ENCODE measurements around the gene KLB. TPM values are rescaled to one million over a fixed set of nuclear protein-coding genes. Genes with fewer than 3 reads are reported as not detected.

Gene KLB
- total RNA-seq, 4 donors from 2014 or later: 0.05 to 0.13 TPM; not detected in 2

DNA sequence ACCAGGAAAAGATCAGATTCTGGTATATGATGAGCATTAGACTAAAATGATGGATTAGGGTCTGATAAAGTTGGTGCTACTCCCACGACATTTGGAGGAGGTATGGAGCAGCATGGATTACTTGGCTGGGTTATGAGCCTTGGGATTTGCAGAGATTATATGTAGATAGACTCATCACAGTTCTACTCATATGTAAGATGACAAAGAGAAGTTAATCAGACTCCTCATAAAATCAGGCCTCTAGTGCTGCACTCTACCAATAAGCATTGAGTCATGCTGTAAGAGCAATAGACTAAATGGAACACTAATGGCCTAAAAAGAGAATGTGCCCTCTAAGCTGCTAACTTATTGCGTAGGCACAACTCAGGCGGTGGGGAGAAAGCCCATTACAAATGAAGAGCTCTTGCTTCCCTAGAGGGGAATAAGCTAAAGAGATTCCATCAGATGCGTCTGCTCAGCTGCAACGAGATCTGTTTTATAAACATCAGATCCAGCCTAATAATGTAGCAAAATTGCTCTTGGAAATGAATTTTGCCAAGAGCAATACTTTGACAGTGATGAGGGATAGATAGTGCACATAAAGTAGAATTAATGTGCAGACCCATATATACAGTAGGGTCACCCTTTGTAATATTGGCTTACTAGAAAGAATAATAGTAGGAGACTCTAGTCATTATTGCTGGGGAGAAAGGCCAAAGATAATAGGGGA is 69.6 kb downstream of the KLB start:
- Histone ChIP-seq H3K4me3 (no peak overlapping the region), H3K36me3 (peaks cover 0 to 56% of the 10 kb centered on the region in 2 donors), H3K9me3 (no peaks in the 10 kb centered on the region), H3K4me1 (no peaks in the 10 kb centered on the region), H3K27ac (no peak overlapping the region), H3K27me3 (no peaks in the 10 kb centered on the region)
- 73 to 76% methylated on average over 3 to 5 of the region's 5 CpGs for WGBS, 2 donors (ENCODE audit: low coverage in 1 of 2)
- ATAC-seq: no peak
- TF ChIP-seq POLR2A (IDR thresholded peaks at IDR 0.05) (no peak), POLR2AphosphoS5 (IDR thresholded peaks at IDR 0.05) (no peak), EP300 (IDR thresholded peaks at IDR 0.05) (no peak)
- TF ChIP-seq, protein P1, sequence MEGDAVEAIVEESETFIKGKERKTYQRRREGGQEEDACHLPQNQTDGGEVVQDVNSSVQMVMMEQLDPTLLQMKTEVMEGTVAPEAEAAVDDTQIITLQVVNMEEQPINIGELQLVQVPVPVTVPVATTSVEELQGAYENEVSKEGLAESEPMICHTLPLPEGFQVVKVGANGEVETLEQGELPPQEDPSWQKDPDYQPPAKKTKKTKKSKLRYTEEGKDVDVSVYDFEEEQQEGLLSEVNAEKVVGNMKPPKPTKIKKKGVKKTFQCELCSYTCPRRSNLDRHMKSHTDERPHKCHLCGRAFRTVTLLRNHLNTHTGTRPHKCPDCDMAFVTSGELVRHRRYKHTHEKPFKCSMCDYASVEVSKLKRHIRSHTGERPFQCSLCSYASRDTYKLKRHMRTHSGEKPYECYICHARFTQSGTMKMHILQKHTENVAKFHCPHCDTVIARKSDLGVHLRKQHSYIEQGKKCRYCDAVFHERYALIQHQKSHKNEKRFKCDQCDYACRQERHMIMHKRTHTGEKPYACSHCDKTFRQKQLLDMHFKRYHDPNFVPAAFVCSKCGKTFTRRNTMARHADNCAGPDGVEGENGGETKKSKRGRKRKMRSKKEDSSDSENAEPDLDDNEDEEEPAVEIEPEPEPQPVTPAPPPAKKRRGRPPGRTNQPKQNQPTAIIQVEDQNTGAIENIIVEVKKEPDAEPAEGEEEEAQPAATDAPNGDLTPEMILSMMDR (IDR thresholded peaks at IDR 0.05): no peak

DNA sequence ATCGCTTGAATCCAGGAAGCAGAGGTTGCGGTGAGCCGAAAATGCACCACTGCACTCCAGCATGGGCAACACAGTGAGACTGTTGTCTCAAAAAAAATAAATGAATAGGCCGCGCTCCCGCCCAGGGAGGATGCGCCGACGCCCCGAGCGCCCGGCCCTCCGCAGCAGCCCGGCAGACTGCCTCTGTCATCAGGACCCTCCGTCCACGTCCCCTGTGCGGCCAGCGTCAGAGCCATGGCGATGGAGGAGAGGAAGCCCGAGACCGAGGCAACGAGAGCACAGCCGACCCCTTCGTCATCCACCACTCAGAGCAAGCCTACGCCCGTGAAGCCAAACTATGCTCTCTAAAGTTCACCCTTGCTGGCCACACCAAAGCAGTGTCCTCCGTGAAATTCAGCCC is 73.5 kb downstream of the KLB start:
- H3K27me3 ChIP-seq: no peaks in the 10 kb centered on the region
- H3K27ac ChIP-seq: no peak overlapping the region
- WGBS, 2 donors (ENCODE audit: low coverage in 1 of 2): 94 to 100% methylated on average over 1 to 15 of the region's 27 CpGs
- no peak for ATAC-seq
- no peaks in the 10 kb centered on the region for H3K9me3 ChIP-seq
- H3K4me1 ChIP-seq: no peaks in the 10 kb centered on the region
- H3K4me3 ChIP-seq: no peak overlapping the region
- TF ChIP-seq EP300 (IDR thresholded peaks at IDR 0.05) (no peak), POLR2AphosphoS5 (IDR thresholded peaks at IDR 0.05) (no peak), POLR2A (IDR thresholded peaks at IDR 0.05) (no peak)
- TF ChIP-seq, protein P1 (IDR thresholded peaks at IDR 0.05): no peak
- H3K36me3 ChIP-seq: peaks cover 0 to 20% of the 10 kb centered on the region in 2 donors

DNA sequence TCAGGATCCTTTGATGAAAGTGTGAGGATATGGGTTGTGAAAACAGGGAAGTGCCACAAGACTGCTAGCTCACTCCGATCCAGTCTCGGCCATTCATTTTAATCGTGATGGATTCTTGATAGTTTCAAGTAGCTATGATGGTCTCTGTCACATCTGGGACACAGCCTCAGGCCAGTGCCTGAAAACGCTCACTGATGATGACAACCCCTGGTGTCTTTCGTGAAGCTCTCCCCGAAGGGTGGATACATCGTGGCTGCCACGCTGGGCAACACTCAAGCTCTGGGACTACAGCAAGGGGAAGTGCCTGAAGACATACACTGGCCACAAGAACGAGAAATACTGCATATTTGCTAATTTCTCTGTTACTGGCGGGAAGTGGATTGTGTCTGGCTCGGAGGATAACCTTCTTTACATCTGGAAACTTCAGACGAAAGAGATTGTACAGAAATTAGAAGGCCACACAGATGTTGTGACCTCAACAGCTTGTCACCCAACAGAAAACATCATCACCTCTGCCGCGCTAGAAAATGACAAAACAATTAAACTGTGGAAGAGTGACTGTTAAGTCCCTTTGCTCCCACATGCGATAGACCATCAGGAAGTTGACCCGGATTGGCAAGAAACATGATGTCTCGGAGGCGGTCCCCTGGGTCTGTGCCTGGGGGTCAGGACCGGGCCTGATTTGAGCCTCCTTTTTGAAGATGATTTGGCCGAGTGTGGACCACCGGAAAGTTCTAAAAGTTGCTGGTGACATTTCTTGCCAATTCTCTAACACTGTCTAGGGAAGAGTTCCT is 74.4 kb downstream of the KLB start:
- H3K9me3 ChIP-seq: no peaks in the 10 kb centered on the region
- 86 to 89% methylated on average over 7 to 8 of the region's 21 CpGs for WGBS, 2 donors (ENCODE audit: low coverage in 1 of 2)
- TF ChIP-seq POLR2A (IDR thresholded peaks at IDR 0.05): no peak
- TF ChIP-seq EP300 (IDR thresholded peaks at IDR 0.05): no peak
- TF ChIP-seq, protein P1 (IDR thresholded peaks at IDR 0.05): no peak
- no peak for TF ChIP-seq POLR2AphosphoS5 (IDR thresholded peaks at IDR 0.05)
- H3K27ac ChIP-seq: no peak overlapping the region
- H3K4me1 ChIP-seq: no peaks in the 10 kb centered on the region
- peaks cover 0 to 20% of the 10 kb centered on the region in 2 donors for H3K36me3 ChIP-seq
- no peak overlapping the region for H3K4me3 ChIP-seq
- no peaks in the 10 kb centered on the region for H3K27me3 ChIP-seq
- no peak for ATAC-seq

DNA sequence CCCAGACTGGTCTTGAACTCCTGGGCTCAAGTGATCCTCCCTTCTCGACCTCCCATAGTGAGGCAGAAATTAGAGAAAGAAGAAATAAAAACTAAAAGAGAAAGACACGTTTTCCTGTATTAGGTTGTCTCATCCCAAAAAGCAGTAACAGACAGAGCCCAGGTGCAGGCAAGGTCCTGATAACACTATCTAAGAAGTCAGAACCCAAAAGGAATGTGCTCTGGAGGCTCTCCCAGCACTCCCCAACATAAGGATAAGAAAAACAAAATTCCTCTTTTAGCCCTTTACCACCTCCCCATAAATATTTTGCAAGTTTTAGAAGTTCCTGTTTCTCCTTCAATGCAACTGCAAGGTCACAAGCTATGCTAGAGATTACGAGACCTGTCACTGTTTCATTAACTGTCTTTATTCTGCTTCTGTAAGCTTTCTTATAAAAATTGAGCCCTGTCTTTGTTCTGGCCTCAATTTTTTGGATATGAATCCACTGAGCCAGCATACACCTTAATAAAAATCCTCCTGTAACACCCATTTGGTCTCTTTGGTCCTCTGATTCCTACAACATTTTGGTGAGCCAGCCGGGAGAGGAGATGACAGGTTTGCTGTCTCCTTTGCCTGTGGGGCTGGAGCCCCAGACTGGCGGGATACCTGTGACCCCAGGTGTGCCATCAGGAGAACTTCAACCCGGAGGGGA is 78.0 kb downstream of the KLB start:
- no peaks in the 10 kb centered on the region for H3K36me3 ChIP-seq
- no peak overlapping the region for H3K27ac ChIP-seq
- H3K4me1 ChIP-seq: no peaks in the 10 kb centered on the region
- WGBS, 2 donors (ENCODE audit: low coverage in 1 of 2): 64 to 69% methylated on average over 3 of the region's 6 CpGs
- no peak overlapping the region for H3K4me3 ChIP-seq
- TF ChIP-seq POLR2AphosphoS5 (IDR thresholded peaks at IDR 0.05) (no peak), EP300 (IDR thresholded peaks at IDR 0.05) (no peak), POLR2A (IDR thresholded peaks at IDR 0.05) (no peak)
- TF ChIP-seq, protein P1 (IDR thresholded peaks at IDR 0.05): no peak
- H3K9me3 ChIP-seq: no peaks in the 10 kb centered on the region
- H3K27me3 ChIP-seq: no peaks in the 10 kb centered on the region
- ATAC-seq: no peak
